Measurements from ENCODE around the gene HOXA1. TPM values are rescaled to one million over a fixed set of nuclear protein-coding genes. Genes with fewer than 3 reads are reported as not detected.

Gene HOXA1
- total and polyA plus RNA-seq, 4 donors = 0.06 to 0.37 (median 0.32) TPM

DNA sequence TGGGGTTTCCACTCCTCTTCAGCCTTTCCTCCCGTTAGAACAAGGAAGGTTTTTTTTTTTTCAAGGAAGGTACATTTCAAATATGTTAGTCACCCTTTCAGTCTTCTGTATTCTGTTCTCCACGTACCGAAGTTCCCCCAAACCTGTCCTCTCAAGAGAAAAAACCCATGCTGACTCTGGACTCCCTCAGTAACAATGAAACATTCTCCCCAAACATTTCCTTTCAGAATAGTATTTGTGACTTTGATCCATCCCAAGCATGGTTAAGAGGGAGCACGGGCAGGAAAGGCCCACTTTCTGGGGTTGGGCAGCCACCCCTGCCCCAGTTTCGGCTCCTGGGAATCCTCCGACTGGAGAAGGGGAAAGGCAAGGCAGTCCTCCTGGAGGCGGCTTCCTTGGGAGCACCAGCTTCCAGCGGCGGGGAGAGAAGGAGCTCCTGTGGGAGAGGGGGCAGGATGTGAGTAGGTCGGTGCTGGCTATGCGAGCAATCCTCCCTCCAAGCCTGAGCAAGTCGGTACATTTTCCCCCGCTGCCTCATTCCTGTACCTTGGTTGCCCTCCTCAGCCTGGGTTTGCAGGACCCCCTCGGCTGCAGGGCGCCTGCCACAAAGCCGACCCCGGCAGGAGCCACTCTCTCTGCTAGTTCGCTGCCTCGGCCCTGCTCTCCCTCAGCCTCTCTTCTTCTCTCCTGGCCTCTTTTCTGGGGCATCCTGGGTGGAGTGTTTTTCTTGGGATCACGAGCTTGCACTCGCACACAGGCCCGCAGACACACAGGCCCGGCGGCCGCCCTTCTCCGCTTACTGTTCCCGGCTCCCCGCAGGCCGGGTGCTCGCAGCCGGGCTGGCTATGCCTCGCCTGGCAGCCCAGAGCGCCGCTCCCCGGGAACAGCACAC is 2.1 kb upstream of the HOXA1 start:
- peaks cover 0 to 15% (median 6%) of the 10 kb centered on the region in 4 donors for H3K36me3 ChIP-seq (ENCODE audit: control insufficient read depth in 4 of 4, insufficient read depth in 4 of 4, low read length in 4 of 4)
- DNase-seq (peak; percentile 33 to 61 (median 52)), ATAC-seq (ENCODE audit: insufficient read depth, low FRiP score) (no peak)
- H3K9me3 ChIP-seq (ENCODE audit: control insufficient read depth in 4 of 4, insufficient read depth in 3 of 4, low read length in 3 of 4) = peaks cover 0 to 2% (median 0%) of the 10 kb centered on the region in 4 donors
- no peak for TF ChIP-seq CTCF (IDR thresholded peaks at IDR 0.05; ENCODE audit: control extremely low read depth, extremely low read depth)
- H3K27ac ChIP-seq (ENCODE audit: low read depth in 1 of 2, low read length in 1 of 2) = peak overlapping the region in 1 of 2 donors; percentile 87
- peaks cover 0 to 54% (median 5%) of the 10 kb centered on the region in 3 donors for H3K27me3 ChIP-seq (ENCODE audit: control insufficient read depth in 3 of 3, insufficient read depth in 3 of 3, low read length in 2 of 3)
- peak overlapping the region; percentile 40 for H3K4me3 ChIP-seq
- whole genome bisulfite sequencing, 2 donors = 13 to 16% methylated on average over 33 to 35 of the region's 35 CpGs
- H3K9ac ChIP-seq (ENCODE audit: insufficient read depth in 1 of 2, low read length in 2 of 2) = peak overlapping the region; percentile 64 to 98
- H3K4me1 ChIP-seq (ENCODE audit: control insufficient read depth in 5 of 5, insufficient read depth in 5 of 5, low read length in 5 of 5) = peaks cover 0 to 58% (median 6%) of the 10 kb centered on the region in 5 donors

DNA sequence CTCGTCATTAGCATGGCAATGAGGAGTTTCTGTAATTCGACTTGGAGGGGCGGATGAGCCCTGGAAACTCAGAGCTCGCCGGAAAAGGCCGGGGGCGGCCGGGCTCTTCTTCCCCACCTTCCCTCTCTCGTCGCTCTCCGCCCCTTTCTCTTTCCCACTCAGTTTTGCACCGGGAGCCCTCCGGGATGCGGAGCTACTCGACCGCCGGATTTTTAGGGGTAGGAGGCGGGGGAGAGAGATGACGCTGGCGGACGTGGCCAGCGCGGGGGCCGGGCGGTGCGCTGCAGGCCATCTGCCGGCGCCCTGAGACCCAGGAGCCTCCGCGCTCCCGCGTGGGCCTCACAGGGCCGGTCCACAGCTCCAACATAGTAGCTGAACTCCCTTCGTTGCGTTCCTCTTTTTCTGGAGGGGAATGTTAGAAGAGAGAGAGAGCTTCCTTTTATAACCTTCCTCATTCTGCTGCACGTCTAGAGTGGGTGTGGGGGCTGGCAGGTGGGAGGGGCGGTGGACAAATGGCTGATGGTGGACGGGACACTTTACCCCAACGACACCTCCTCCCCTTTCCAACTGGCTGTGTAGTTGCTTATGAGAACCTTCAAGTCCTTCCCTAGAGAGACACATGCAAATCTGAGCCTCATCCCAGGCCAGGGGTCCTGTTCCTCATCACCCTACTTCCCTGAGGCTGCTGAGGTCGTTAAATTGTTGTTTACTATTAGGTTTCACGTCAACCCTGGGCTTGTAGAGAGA is 1.1 kb upstream of the HOXA1 start:
- peaks cover 0 to 56% (median 5%) of the 10 kb centered on the region in 3 donors for H3K27me3 ChIP-seq (ENCODE audit: control insufficient read depth in 3 of 3, insufficient read depth in 3 of 3, low read length in 2 of 3)
- DNase-seq = peak; percentile 63 to 82 (median 75)

More for the DNA sequence above, 1.1 kb upstream of the HOXA1 start:
- peak; percentile 55 for ATAC-seq (ENCODE audit: insufficient read depth, low FRiP score)
- H3K27ac ChIP-seq (ENCODE audit: low read depth in 1 of 2, low read length in 1 of 2) = peak overlapping the region in 1 of 2 donors; percentile 94
- no peaks in the 10 kb centered on the region for H3K9me3 ChIP-seq (ENCODE audit: control insufficient read depth in 4 of 4, insufficient read depth in 3 of 4, low read length in 3 of 4)
- no peak for TF ChIP-seq CTCF (IDR thresholded peaks at IDR 0.05; ENCODE audit: control extremely low read depth, extremely low read depth)
- H3K4me3 ChIP-seq = peak overlapping the region; percentile 70
- 1 to 2% methylated on average over 37 to 41 of the region's 41 CpGs for WGBS, 2 donors
- peak overlapping the region; percentile 82 to 98 for H3K9ac ChIP-seq (ENCODE audit: insufficient read depth in 1 of 2, low read length in 2 of 2)
- H3K36me3 ChIP-seq (ENCODE audit: control insufficient read depth in 4 of 4, insufficient read depth in 4 of 4, low read length in 4 of 4) = peaks cover 0 to 15% (median 6%) of the 10 kb centered on the region in 4 donors
- peaks cover 0 to 68% (median 9%) of the 10 kb centered on the region in 5 donors for H3K4me1 ChIP-seq (ENCODE audit: control insufficient read depth in 5 of 5, insufficient read depth in 5 of 5, low read length in 5 of 5)

All from lung (tissue), 12 donors.